IMR-90 (cell line): ENCODE data around the gene NPY4R2.
"Not testable (repeated sequence)": the region's sequence is repeated elsewhere in the genome, so short reads cannot be mapped to it uniquely, and the experiment has no call there.

Experiments used
- CEBPB ChIP-seq: IDR thresholded peaks from 2 replicates; pipeline ENCODE4 v1.6.1; 2012; ENCODE audit warnings: low read depth, low read length, improper control_type of control experiment
- POLR2A ChIP-seq: IDR thresholded peaks from 2 replicates; pipeline ENCODE4 v1.6.1; 2012; ENCODE audit warnings: mild to moderate bottlenecking, low read depth, low read length

DNA sequence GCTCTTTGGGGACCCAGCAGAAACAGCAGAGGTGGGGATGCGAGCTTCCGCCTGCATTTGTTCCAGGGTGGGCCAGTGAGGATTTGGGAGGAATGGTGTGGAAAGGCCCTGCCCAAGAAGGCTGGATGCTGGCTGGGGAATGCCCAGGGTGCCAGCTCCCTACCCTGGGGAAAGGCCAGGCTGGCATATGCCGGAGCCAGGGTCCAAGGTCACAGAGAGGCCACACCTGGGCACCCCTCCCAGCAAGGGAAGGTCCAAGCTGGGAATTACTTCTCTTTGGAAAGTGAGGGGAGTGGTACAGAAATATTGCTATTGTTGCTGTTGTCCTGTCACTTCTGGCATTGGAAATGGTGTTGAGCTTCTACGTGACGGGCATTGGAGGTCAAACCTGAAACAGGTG is 53.1 kb downstream of the NPY4R2 start:
- TF ChIP-seq POLR2A, CEBPB: not testable (repeated sequence)
